Measurements from ENCODE around the gene CATSPER1.

GRCh38 chr11:66051371-66051765, 25.1 kb upstream of the CATSPER1 start:
- TF ChIP-seq ZSCAN20 (CRISPR knock-in tag; IDR thresholded peaks at IDR 0.05) = no peak
- TF ChIP-seq FOSB (CRISPR knock-in tag; IDR thresholded peaks at IDR 0.05) = no peak
- no peak for TF ChIP-seq CTCF (IDR thresholded peaks at IDR 0.05)
- TF ChIP-seq NR3C1 (IDR thresholded peaks at IDR 0.05) = no peak
- no peak for TF ChIP-seq POLR2A (IDR thresholded peaks at IDR 0.05; ENCODE audit: low read length)
- TF ChIP-seq PHF8 (IDR thresholded peaks at IDR 0.05; ENCODE audit: borderline replicate concordance, low read depth) = no peak
- TF ChIP-seq CEBPB (IDR thresholded peaks at IDR 0.05) = no peak
- TF ChIP-seq ZFP36 (IDR thresholded peaks at IDR 0.05; ENCODE audit: borderline replicate concordance, partially characterized antibody) = no peak
- TF ChIP-seq RAD21 (conservative IDR thresholded peaks at IDR 0.05 in 1 of 2, IDR thresholded peaks at IDR 0.05 in 1 of 2) = no peak
- TF ChIP-seq REST (IDR thresholded peaks at IDR 0.05) = no peak
- TF ChIP-seq JUN (IDR thresholded peaks at IDR 0.05) = no peak
